Superior temporal gyrus (tissue), 1 donor: Measurements from ENCODE around the gene P3R3URF.

Experiments used
- DNase-seq: peaks from one replicate; pipeline ENCODE4 v3.0.0-alpha.2; 2016; ENCODE audit errors: extremely low spot score

The P3R3URF gene

DNA sequence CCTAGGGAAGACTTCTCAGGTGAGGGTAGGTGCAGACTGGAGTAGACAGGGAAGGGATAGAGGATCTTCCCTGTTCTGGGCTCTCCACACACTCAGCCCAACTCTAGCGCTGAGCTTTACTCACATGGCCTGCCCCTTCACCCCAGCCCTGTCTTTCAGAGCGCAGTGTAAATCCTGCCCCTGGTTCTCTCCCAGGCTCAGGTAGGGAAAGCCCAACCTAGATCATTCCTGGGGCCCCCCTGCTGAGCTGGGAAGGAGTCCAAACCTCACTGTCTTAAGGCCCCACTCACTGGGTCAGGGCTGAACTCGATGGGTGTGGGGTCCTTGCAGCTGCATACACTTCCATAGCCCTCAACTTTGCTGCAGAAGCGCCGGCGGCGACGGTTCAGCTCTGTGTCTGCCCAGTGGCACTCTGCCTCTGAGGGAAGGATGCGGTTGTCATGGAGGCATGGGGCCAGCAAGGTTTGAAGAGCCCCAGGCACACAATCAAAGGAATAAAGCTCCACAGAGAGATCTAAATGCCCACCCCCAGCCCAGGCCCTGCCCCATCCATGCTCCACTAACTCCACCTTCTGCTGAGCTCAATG lies 17.8 kb upstream of the P3R3URF start:
- no peak for DNase-seq

DNA sequence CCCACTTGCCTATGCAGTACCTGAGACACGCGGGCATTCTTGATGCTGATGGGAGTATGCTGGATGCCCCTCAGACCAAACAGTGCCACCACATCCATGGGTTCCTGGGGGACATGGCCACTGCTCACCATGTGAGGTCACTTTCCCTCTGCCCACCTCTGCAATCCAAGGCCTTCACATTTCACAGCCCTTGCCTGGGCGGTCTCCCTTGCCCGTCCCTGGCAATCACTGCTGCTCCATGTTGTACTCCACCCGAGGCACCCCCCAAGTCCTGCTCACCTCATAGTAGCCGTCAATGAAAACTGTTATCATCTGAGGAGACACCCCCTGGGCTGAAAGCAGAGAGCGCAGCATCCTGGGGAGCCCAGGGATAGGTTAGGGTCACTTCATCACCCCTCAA lies 17.0 kb upstream of the P3R3URF start:
- DNase-seq, result no peak

- DNase-seq, result no peak
Observed at GRCh38 chr1:46192171-46192570, 15.9 kb upstream of the P3R3URF start.

DNA sequence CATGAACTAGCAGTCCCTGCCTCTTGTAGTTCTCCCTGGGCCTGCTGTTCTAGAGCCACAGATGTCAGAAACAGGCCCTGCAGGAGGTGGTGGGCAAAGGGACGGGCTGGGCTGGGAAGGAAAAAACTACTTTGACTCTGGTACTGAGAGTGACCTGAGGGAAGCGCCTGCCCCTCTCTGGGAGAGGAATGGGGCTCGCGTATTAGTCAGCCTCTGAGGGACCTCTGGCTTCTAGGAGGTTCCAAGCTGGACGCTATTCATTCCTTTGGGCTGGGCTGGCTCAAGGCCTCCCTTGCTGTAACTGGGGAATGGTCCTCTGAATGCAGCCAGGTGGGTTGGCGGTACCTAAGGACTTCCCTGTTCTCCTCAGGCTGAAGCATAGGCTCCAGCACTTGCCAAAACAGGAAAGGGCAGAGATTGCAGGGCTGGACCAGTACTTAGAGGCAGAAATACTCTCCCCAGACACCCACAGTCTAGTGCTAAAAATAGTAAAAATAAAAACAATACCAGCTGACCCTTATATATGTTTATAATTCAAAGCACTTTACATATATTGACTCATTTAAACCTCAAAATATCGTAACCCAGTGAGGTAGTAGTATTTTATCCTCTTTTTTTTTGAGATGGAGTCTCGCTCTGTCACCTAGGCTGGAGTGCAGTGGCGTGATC lies 14.9 kb upstream of the P3R3URF start:
- no peak for DNase-seq

GRCh38 chr1:46190539-46190938 lies 14.3 kb upstream of the P3R3URF start:
- no peak for DNase-seq

- DNase-seq, result no peak
Observed at GRCh38 chr1:46188295-46189030, 12.2 kb upstream of the P3R3URF start.

GRCh38 chr1:46187106-46187869 lies 11.0 kb upstream of the P3R3URF start:
- DNase-seq, result no peak

DNA sequence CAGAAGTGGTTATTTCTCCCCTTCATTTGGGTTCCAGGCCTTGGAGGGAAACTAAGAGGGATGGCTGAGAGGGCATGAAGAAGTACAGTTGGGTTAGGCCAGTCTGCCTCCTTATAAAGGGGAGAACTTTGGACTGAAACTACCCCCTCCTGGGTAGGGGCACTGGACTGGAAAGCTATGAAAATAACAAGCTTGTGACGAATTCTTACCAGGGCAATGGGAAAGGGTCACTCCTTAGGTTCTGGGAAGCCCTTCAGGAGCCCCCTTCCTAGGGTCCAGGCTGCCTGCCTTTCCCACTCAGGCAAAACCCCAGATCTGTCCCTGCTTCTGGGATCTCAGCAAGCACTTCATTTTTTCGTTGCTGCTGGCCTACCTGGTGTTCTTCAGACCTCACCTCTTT lies 9.8 kb upstream of the P3R3URF start:
- DNase-seq, result no peak

DNA sequence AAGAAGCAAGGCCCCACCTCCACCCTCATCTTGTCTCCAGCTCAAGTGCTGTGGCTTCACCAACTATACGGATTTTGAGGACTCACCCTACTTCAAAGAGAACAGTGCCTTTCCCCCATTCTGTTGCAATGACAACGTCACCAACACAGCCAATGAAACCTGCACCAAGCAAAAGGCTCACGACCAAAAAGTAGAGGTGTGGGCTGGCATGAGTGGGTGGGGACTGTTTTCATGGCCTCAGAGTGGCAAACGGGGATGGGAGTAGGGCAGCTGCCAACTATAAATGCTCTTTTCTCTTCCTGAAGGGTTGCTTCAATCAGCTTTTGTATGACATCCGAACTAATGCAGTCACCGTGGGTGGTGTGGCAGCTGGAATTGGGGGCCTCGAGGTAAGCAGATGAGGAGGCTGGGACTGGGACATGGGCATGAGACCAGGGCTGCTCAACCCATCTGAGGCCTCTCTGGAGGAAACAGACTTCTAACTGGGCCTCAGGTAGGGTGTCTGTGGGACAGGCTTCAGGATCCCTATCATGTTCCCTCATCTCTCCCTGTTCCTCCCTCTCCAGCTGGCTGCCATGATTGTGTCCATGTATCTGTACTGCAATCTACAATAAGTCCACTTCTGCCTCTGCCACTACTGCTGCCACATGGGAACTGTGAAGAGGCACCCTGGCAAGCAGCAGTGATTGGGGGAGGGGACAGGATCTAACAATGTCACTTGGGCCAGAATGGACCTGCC lies 8.8 kb upstream of the P3R3URF start:
- DNase-seq, result no peak

DNA sequence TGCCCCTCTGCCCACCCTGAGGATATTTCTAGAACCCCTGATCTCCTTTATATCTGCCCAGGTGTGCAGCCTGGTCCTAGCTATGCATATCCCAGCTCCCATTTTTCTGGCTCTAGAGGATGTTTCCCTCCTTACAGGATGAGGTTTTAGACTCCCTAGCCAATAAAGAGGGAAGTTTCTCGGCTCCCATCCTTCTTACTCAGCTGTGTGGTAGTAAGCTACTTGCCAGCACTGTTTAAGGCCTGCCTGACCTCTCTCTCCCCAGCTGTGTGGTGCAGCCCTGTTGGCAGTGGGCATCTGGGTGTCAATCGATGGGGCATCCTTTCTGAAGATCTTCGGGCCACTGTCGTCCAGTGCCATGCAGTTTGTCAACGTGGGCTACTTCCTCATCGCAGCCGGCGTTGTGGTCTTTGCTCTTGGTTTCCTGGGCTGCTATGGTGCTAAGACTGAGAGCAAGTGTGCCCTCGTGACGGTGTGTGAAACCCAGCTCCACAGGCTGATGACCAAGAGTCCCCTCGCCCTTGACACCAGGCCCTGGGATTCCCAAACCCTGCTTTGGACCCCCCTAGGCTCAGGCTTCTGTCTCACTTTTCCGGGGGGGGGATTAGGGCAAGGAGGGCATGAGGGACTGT lies 7.8 kb upstream of the P3R3URF start:
- no peak for DNase-seq

DNA sequence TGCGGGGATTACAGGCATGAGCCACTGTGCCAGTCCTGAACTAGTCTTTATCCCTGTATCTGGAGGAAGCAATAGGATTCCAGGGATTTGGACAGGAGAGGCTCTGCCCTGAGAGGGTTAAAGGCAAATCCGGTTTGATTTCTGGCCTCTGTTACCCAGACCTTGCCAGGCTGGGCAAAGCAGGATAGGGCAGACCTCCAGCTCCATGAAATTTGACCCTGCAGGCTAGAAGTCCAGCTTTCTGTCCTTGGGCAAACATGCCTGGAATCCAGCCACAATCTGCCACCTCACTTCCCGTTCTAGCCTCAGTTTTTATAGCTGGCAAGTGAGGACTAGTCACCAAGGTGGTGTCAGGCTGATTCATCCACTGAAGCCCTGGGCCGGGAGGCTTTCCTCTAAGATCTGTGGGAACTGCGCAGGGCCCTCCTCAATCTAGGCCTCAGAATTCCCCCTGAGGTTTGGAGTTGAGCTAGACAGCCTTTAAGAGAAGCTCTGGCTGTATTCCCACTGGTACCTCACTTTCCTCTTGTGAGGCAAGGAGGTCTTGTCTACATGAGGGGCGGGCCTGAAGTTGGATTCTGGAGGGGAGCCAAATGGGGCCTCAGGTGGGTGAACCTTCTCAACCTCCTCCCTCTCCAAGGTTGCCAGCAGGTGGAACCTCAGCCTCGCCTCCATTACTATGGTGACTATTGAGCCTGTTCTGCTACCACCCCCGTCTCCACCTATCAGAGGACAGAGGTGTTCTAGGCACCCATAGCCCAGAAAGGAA lies 7.0 kb upstream of the P3R3URF start:
- DNase-seq, result no peak

DNA sequence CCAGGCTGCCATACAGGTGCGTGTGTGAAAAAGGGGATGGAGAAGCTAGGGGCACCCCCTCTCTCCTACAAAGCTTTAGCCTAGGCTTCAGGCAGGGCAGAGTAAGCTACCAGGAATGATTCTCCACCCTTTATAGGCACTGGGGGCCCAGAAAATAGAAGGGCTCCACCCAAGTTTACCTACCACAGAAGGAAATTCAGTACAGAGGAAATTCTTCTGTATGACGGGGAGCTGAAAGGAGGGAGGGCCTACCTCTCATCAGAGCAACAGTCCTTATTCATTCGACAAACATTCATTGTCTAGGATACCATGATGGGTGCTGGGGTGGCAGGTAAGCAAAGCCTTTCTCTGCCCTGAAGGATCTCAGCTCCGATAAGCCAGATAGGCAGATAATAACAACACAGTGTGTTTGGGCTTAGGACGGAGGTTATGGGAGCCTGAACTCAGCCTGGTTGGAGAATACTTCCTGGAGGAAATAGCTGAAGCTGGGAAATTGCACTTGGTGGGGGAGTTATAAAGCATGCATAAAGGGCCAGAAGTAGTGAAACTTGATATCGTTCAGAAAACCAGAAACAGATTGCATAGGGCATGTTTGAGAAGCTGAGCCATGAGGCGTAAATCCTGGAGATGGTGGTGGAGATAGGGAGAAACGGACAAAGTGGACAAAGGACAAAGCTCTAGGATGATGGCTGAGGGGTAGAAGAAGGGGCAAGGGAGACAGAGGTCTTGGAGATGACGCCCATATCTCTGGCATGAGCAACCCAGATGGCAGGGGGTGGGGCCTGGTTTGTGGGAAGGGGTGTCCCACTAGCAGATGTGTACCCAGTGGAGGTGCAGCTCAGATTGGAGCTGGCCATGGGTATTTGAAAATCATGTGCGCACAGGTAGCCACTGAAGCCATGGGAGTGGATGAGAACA lies 5.3 kb upstream of the P3R3URF start:
- no peak for DNase-seq

- DNase-seq, result no peak
Observed at GRCh38 chr1:46180082-46180616, 3.9 kb upstream of the P3R3URF start.

DNA sequence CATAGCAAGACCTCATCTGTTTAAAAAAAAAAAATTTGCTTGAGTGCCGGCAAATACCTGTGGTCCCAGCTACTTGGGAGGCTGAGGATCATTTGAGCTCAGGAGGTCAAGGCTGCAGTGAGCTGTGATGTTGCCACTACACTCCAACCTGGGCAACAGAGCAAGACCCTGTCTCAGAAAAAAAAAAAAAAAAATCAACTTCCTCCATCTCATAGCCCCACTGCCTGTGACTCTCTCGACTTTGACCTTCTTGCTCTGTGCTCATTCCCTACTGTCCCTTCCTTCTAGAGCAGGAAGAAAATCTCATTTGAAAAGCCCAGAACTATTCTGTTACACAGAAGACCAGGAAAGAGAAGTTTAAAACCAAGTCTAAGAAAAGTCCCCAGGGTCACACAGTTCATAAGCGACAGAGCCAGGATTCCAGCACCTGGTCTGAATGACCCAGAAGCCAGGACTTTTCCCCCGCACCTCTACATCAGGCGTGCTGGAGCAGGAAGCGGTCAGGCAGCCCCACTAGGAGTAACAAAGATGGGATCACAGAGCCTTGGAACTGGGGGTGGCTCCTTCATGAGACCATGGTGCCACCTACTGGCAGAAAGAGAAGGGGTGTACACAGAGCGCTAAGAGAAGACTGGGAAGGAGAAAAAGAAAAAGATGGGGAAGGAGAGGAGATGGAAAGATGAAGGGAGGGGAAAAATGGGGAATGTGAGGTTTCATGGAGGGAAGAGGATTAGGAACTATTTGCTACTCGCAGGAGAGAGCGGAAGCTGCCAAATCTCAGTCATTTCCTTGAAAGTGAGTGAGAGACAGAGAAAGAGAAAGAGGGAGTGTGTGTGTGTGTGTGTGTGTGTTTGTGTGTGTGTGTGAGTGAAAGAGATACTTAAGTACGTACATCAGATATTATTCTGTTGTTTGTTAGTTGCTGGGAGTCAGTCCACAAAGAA lies 3.1 kb upstream of the P3R3URF start:
- peak; percentile 95 for DNase-seq

DNA sequence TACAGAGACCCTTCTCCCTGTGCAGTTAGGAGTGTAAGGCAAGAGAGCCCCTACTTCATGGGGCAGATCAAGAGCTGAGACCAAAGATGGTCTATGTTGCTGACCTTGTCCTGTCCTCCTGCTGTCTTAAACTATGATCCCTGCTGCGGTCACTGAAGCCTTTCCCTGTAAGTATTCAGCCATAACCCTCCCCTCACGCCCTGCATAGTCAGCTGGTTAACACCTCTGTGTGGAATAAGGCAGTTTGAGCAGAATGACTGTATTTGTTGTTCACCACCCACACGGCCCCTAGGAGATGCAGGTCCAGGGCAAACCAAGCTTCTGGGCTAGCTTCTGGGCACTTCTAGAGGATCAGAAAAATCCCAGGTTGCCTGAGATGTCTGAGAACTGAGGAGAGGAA lies 1.0 kb downstream of the P3R3URF start:
- DNase-seq, result no peak

DNA sequence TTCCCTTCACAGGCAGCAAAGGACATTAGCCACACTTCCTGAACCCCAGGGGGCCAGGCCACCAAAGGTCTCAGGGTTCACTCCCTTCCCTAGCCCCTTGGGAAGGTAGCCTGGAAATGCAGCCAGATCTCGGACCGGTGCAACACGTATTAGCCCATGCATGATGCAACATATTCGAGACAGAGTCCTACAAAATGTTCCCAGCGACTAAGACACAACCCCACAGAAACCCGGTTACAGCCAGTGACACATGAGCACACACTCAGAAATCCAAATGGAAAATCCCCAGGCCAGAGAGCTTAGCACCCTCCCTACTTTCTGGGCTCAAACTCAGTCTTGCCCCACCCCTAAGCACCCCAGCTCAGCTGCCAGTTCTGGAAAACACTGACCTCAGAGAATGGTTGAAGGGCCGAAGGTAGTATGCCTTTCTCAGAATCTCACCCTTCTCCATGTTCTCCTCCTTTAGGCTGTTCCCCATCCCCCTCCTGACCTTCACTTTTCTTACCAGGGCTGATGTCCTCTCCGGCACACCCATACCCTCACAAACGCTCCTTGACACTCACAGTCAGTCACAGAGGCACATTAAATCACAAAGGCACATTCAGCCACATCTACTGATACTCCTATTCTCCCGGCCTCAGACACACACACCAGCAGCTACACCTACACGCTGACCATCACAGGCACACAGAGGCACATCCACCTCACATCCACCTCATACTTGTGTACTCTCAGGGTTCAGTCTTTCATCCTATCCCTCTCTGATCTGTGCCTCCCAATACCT lies 1.6 kb downstream of the P3R3URF start, which contains the start of gene TSPAN1:
Gene TSPAN1 (plus strand): TSS at position 640 of the 784 bp plus-strand sequence. CDS start 6,021 bp downstream, outside the sequence.
- peak; percentile 44 for DNase-seq

DNA sequence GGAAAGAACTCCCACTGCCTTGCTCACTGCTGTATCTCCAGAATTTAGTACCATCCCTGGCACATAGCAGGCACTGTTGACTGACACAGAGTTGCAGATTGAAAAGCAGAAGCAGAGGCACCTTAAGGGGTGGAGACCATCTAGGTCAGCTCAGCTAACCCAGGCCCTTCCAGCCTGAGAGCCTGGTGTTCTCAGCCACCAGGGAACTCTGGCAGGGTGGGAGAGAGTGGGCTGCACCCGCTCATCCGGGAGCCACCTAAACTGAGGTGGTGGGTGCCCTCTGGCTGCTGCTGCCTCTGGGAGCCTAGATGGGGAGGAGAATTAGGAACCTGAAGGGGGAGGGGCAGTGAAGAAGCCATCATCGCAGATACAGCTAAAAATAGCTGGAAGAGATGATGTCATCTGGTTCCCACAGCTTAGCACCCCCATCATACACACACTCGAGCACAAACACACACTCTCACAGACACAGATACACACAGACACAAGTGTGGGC lies 2.9 kb downstream of the P3R3URF start:
- DNase-seq, result peak; percentile 69
